HG03139 (cell line): ENCODE results near the gene PLA2G7.

Experiments
- ATAC-seq: cut with Tn5 transposase; IDR thresholded peaks from one replicate; pipeline ENCODE4 v1.9.1; 2021; ENCODE audit not compliant: unreplicated experiment

Gene PLA2G7

GRCh38 chr6:46690141-46690755 is 44.9 kb downstream of the PLA2G7 start:
- no peak for ATAC-seq

- no peak for ATAC-seq
Observed at GRCh38 chr6:46689657-46690056, 45.5 kb downstream of the PLA2G7 start.

GRCh38 chr6:46688966-46689335 is 46.2 kb downstream of the PLA2G7 start:
- no peak for ATAC-seq

- no peak for ATAC-seq
Observed at GRCh38 chr6:46688117-46688965, 46.8 kb downstream of the PLA2G7 start.

- ATAC-seq: no peak
Observed at GRCh38 chr6:46687619-46688097, 47.5 kb downstream of the PLA2G7 start, which contains the start of gene TDRD6. Gene TDRD6 (plus strand): TSS chr6:46687885. CDS start chr6:46688129, 244 bp downstream.

DNA sequence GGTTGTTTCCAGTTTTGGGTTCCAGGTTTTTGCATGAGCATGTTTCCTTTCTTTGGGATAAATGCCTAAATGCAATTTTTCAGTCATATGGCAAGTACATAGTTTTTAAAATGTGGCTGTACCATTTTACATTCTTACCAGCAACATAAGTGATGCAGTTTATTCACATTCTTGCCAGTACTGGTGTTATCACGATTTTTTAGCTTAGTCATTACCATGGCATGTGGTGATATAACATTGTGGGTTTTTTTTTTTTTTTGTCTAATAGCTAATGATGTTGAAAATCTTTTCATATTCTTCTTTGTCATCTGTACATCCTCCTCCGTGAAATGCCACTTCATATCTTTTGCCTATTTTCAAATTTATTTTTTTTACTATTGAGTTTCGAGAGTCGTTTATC is 50.4 kb downstream of the PLA2G7 start:
- no peak for ATAC-seq

- no peak for ATAC-seq
Observed at GRCh38 chr6:46677314-46677654, 57.9 kb downstream of the PLA2G7 start.

DNA sequence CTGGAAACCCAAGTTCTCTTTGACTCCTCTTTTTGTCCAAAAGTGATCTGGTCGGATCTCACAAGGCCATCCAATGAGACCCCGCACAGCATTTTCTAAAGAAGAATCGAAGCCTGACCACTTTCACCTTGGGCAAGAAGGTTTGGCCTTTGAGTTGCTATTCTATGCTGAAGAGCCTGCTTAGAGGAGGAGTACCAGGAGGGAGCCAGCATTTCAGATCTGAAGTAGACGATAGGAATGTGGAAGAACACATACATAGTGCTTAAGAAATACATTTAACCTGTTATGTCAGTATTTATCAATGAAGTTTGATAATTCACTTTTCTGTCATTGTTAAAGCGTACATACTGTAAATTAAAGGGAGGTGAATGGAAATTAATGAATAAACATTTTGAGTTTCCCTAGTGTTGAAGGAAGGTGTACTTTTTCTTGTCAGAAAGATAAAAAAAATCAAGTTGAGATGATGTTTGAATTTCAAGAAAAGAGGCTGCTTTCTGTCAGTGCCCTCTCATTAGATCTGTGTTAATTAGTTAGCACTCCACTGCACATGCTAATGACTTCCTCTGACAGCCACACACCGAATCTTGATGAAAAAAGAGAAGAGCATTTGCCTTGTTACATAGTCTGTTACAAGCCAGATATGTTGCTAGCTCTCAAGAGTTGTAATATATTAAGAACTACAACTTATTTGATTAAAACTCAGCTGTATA is 58.4 kb downstream of the PLA2G7 start:
- ATAC-seq: no peak

GRCh38 chr6:46674410-46674809 is 60.8 kb downstream of the PLA2G7 start:
- ATAC-seq: no peak

GRCh38 chr6:46667377-46667776 is 67.8 kb downstream of the PLA2G7 start:
- no peak for ATAC-seq

DNA sequence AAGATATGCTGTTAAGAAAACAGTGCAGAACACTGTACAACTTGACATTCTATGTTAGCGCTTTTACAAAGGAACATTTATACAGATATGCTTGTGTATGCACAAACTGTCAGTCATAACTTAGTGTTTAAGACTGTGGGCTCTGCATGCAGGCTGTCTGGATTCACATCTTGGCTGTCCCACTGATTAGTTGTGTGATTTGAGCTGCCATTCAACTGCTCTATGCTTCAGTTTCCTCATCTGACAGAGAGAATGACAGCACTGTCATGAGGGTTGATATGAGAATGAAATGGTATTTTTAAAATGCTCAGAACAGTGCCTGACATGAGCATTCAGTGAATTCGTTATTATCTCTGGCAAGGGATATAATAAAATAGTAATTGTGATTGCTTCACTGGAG is 73.7 kb downstream of the PLA2G7 start:
- ATAC-seq: no peak

DNA sequence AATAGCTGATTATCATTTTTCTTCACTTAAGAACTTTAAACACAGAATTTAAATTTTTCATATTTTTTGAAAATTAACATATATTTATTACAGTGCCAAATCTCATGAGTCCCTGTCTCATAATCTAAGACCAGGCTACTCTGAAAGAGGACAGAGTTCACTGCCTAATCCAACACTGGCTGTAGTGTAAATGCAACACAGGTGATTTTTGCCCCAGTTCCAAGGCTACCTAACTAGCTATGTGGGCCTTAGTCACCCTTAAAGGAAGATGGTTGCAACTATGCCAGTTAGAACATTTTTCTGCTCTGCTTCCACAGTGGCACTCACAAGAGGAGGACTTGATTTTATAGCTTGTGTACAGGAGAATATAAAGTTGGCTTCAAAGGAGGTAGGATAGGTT is 77.5 kb downstream of the PLA2G7 start:
- no peak for ATAC-seq

- ATAC-seq: no peak
Observed at GRCh38 chr6:46655803-46656202, 79.4 kb downstream of the PLA2G7 start.
